ENCODE measurements around the gene CGB3. TPM values are rescaled to one million over a fixed set of nuclear protein-coding genes. Genes with fewer than 3 reads are reported as not detected.

Gene CGB3
- total and polyA plus RNA-seq, 8 donors = 0.81 TPM; not detected in 7

- TF ChIP-seq CTCF (IDR thresholded peaks at IDR 0.05) = no peak
Observed at GRCh38 chr19:48988860-48989259, 35.3 kb downstream of the CGB3 start.

GRCh38 chr19:48988286-48988685 is 35.8 kb downstream of the CGB3 start:
- intact Hi-C loops (cut with DNase I) = no loop called here
- DNase-seq (no peak), ATAC-seq (no peak)
- Histone ChIP-seq H3K9me3 (no peaks in the 10 kb centered on the region), H3K4me1 (peaks cover 9 to 30% of the 10 kb centered on the region in 2 donors), H3K27ac (no peak overlapping the region), H3K36me3 (peaks cover 0 to 74% of the 10 kb centered on the region in 2 donors), H3K27me3 (no peaks in the 10 kb centered on the region), H3K4me3 (no peak overlapping the region)
- no peak for TF ChIP-seq CTCF (IDR thresholded peaks at IDR 0.05)

More at GRCh38 chr19:48988860-48989259, 35.3 kb downstream of the CGB3 start:
- Histone ChIP-seq H3K36me3 (peaks cover 0 to 68% of the 10 kb centered on the region in 2 donors), H3K4me3 (no peak overlapping the region), H3K27ac (no peak overlapping the region), H3K9me3 (no peaks in the 10 kb centered on the region), H3K27me3 (no peaks in the 10 kb centered on the region), H3K4me1 (peaks cover 9 to 30% of the 10 kb centered on the region in 2 donors)
- ATAC-seq (no peak), DNase-seq (no peak)
- intact Hi-C loops (cut with DNase I) = no loop called here

GRCh38 chr19:48987323-48987722 is 36.8 kb downstream of the CGB3 start:
- H3K27ac ChIP-seq = no peak overlapping the region
- H3K4me3 ChIP-seq = no peak overlapping the region
- intact Hi-C loops (cut with DNase I) = no loop called here
- no peak for DNase-seq
- TF ChIP-seq CTCF (IDR thresholded peaks at IDR 0.05) = no peak
- H3K9me3 ChIP-seq = no peaks in the 10 kb centered on the region
- H3K36me3 ChIP-seq = peaks cover 0 to 83% of the 10 kb centered on the region in 2 donors
- no peak for ATAC-seq
- H3K27me3 ChIP-seq = no peaks in the 10 kb centered on the region
- peaks cover 9 to 25% of the 10 kb centered on the region in 2 donors for H3K4me1 ChIP-seq

- Histone ChIP-seq H3K4me3 (no peak overlapping the region), H3K27ac (no peak overlapping the region), H3K4me1 (peaks cover 2 to 14% of the 10 kb centered on the region in 2 donors), H3K27me3 (no peaks in the 10 kb centered on the region), H3K36me3 (peaks cover 0 to 94% of the 10 kb centered on the region in 2 donors), H3K9me3 (no peaks in the 10 kb centered on the region)
- ATAC-seq (no peak), DNase-seq (no peak)
- intact Hi-C loops (cut with DNase I) = no loop called here
- no peak for TF ChIP-seq CTCF (IDR thresholded peaks at IDR 0.05)
Observed at GRCh38 chr19:48986211-48986610, 37.9 kb downstream of the CGB3 start.

GRCh38 chr19:48985711-48986110 is 38.4 kb downstream of the CGB3 start:
- intact Hi-C loops (cut with DNase I) = no loop called here
- ATAC-seq (no peak), DNase-seq (no peak)
- no peaks in the 10 kb centered on the region for H3K27me3 ChIP-seq
- H3K4me3 ChIP-seq = no peak overlapping the region
- H3K27ac ChIP-seq = no peak overlapping the region
- no peaks in the 10 kb centered on the region for H3K9me3 ChIP-seq
- no peak for TF ChIP-seq CTCF (IDR thresholded peaks at IDR 0.05)
- peaks cover 0 to 97% of the 10 kb centered on the region in 2 donors for H3K36me3 ChIP-seq
- peaks cover 0 to 9% of the 10 kb centered on the region in 2 donors for H3K4me1 ChIP-seq
